Cerebellar nuclear complex (tissue), 1 donor: ENCODE measurements around the gene CENPF.
"Not testable (repeated sequence)": the region's sequence is repeated elsewhere in the genome, so short reads cannot be mapped to it uniquely, and the experiment has no call there.

Source experiments
- DNase-seq, 2 experiments: peaks; one replicate each; lab custom pipeline; 2025; lab: John Stamatoyannopoulos, UW

Gene CENPF

DNA sequence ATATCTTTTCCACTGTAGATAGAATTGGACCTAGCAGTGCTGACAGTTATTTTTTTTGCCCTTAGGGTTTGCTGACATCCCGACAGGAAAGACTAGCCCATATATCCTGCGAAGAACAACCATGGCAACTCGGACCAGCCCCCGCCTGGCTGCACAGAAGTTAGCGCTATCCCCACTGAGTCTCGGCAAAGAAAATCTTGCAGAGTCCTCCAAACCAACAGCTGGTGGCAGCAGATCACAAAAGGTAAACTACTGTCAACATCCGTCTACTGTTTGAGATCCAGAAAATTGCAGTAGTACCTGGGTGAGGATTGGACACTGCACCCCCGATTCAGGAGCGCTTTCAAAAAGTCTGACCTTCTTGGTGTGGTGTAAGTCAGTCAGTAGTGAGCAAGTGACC, 55.8 kb downstream of the CENPF start:
- DNase-seq, result no peak

DNA sequence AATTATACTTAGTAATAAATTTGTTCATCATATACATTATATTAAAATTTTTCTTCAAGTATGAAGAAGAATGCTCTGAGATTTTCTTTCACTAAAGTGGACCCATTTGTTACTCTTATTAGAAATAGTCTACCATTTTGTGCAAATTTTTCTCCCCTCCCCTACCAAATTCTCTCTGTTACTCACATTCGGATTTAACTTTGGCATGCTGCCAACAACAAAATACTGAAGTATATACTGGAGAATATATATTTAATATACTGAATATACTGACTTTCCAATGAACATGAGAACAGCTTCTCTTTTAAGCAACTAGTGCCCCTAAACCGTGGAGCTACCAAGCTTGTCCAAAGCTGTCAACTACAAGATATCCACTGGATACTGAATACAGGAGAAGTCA, 57.2 kb downstream of the CENPF start:
- DNase-seq, result no peak

GRCh38 chr1:214660900-214661299, 57.9 kb downstream of the CENPF start:
- DNase-seq, result no peak

DNA sequence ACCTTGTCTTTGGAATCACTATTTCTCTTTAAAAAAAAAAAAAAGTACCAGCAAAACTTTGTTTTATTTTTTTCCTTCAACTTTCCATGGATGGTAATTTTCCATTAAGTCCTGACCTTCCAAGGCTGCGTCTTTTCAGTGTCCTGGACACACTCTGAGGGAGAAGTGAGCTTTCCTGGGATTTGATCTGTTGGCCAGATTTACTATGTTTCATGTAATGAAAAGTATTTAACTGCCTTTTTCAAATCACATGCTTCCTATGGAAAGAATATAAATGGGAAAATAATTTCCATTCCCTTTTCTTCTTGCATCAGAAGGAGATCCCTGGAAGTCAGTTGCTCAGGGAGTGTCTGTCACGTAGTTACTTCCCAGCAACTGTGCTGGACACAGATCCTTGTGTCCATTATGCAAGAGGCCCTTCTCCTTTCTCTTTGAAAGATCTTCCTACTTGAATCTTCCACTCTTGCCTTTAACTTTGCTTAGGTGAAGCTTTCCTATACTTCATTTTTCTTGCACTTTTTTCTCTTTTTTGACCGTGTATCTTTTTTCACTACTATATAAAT, 59.3 kb downstream of the CENPF start:
- DNase-seq, result no peak

DNA sequence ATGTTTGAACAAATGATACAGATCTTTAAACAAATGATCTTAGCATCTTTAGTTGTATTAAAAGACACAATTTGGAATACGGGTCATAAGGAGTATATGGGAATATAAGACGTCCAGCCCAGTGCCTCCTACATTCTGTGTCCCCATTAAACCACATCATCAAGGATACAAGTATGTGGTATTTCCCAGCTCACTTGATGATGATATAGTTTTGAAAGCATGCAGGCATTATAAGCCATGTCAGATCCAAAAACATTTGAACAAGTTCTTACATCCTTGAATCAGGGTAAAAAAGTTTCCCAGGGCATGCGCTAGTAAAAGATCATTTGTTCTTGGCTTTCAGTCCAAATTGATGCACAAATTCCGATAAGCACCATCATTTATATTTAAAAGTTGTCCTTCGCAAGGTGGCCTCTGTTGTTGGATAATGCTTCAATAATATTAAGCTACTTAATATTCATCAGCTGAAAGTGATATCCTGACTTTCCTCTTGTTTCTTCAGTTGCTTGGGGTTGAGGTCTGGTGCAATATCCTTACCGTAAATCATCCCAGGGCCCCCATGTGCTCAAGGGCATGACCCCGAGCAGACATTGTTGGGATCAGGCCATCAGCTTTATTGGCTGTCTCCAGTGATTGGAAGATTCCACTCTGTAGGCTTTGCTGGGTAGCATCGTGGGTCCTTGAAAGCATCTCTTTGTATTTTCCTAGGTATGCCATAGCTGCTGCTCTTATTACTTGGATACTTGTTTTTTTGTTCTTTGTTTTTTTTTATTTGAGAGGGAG, 61.8 kb downstream of the CENPF start:
- DNase-seq, result no peak

DNA sequence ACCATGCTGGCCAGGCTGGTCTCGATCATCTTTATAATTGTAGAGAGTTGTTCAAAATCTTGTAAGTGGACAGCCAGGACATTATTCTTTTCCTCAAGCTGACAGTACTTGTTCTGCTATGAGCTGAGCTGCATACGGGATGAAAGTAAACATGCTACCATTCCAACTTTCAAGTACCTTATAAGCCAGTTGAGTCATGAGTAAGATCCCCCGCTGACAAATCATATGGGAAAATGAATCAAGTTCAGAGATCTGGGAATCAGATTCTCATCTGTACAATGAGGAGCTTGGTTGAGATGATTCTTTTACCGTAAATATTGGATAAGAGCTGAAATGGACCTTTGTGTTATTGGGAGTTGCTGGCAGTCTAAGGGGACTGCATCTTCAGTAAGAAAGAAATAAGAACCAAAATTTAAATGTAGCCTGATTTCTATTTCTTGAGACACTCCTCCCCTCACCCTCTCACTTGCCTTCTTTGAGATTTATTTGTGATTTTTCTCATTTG, 62.7 kb downstream of the CENPF start:
- DNase-seq, result no peak

- no peak for DNase-seq
Measured at GRCh38 chr1:214666674-214667073, 63.7 kb downstream of the CENPF start.

- no peak for DNase-seq
Measured at GRCh38 chr1:214670098-214670497, 67.1 kb downstream of the CENPF start.

- DNase-seq, result not testable (repeated sequence)
Measured at GRCh38 chr1:214673029-214673428, 70.0 kb downstream of the CENPF start.

- no peak for DNase-seq
Measured at GRCh38 chr1:214673576-214673975, 70.6 kb downstream of the CENPF start.

DNA sequence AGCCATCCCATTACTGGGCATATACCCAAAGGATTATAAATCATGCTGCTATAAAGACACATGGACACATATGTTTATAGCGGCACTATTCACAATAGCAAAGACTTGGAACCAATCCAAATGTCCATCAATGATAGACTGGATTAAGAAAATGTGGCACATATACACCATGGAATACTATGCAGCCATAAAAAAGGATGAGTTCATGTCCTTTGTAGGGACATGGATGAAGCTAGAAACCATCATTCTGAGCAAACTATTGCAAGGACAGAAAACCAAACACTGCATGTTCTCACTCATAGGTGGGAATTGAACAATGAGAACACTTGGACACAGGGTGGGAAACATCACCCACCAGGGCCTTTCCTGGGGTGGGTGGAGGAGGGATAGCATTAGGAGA, 72.5 kb downstream of the CENPF start:
- not testable (repeated sequence) for DNase-seq

GRCh38 chr1:214676747-214677146, 73.8 kb downstream of the CENPF start:
- DNase-seq, result no peak

DNA sequence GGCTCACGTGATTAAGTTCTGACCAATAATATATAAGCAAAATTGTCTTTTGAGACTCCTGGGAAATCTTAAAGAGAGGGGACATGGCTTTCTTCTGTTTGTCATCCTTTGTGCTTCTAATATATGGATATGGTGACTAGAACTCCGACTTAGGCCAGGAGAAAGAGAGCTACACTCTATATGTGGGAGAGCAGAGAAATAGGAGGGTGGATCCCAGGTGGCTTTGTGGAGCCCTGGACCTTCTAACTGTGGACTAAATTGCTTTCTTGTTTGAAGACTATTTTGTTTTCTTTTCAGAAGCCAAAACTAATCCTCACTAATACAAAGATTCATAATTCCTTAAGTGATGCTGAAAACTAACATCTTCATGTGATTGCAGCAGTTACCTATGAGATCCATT, 75.0 kb downstream of the CENPF start:
- DNase-seq, result no peak

- DNase-seq, result no peak
Measured at GRCh38 chr1:214678386-214678785, 75.4 kb downstream of the CENPF start.

DNA sequence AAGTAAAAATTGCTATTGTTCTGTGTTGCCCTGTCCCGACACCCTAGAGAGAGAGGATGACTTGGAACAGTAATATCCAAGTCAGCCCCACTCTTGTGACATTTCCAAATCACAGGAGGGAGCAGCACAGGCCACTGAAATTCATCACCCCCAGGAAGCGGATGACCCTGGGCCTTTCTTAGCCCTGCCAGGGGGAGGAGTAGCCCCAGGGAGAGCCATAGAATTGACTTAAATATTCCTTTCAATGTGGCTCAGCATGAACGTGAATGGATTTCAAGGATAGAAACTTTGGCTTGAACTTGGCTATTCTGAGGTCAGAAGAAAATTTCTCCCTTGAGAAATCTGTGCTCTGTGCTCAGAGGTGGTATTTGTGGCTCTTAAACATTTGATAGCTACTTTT, 80.6 kb downstream of the CENPF start:
- no peak for DNase-seq

DNA sequence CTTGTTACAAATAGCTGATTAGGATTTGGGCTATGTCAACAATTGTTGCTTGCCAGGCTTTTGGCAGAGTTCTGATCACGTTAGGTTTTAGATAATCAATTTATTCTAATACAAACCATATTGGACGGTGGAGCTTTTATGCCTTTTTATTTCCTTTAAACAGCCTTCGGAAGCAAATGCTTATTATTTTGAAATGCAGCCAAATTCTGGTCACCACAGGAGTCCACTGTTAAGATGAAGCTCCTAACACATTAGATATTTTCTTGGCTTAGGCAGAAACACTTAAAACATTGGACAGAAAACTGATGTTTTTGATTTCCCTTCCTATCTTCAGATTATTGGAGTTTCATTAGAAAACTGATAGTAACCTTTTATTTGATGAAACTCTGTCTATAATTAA, 82.9 kb downstream of the CENPF start:
- DNase-seq, result no peak

- DNase-seq, result no peak
Measured at GRCh38 chr1:214686497-214686896, 83.5 kb downstream of the CENPF start.

DNA sequence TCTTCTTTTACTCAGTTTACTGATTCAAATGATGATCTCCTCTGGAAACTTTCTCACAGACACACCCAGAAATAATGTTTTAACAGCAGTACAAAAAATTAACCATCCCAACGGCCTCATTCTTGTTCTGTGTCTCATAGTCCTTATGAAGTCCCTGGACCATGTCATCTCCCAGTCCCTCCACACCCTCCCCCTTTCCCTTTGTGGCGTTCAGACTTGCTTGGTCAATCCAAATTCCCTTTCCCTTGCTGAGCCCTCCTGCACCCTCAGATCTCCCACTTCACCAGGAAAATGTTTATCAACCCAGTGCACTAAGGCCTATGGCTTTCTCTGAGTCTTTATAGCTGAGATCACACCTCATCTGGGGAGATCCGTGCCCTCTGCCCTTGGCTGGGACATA, 85.9 kb downstream of the CENPF start:
- DNase-seq, result no peak

DNA sequence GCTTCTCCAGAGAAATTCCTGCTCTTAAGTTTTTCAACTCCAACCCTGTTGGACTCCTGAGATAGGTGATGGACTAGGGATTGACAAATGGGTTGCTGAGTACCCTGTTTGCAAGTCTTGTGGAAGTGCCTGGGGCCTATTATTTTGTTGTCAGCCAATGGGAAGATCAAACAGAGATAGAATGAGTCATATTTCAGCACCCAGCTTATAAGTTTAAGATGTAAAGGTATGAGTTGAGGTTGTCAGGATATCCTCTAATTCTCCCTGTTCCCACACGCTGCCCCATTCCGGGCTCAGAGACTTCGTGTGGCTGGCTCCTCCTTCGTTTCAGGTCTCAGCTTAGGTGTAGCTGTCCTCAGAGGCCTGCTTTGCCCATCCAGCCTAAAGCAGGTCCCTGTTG, 91.8 kb downstream of the CENPF start:
- no peak for DNase-seq

DNA sequence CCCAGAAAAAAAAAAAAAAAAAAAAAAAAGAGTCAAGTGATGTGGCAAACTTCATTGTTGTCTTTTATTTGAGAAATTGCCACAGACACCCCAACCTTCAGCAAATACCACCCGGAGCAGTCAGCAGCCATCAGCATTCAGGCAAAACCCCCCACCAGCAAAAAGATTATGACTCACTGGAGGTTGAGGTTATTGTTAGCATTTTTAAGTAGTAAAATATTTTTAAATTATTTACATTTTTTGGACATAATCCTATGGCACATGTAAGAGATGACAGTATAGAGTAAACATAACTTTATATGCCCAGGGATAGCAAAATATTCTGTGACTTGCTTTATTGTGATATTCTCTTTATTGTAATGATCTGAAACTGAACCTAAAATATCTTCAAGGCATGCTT, 95.6 kb downstream of the CENPF start:
- DNase-seq, result no peak

- no peak for DNase-seq
Measured at GRCh38 chr1:214700437-214700836, 97.4 kb downstream of the CENPF start.

DNA sequence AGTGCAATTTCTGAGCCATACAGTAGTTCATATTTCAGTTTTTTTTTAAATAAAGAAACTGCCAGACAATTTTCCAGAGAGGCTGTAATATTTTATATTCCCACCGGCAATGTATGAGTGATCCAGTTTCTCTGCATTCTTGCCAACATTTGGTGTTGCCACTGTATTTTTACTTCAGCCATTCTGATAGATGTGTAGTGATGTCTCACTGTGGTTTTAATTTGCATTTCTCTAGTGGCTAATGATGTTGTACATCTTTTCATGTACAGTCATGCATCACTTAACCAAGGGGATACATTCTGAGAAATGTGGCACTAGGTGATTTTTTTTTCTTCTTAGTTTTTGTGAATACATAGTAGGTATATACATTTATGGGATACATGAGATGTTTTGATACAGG, 99.6 kb downstream of the CENPF start:
- no peak for DNase-seq

DNA sequence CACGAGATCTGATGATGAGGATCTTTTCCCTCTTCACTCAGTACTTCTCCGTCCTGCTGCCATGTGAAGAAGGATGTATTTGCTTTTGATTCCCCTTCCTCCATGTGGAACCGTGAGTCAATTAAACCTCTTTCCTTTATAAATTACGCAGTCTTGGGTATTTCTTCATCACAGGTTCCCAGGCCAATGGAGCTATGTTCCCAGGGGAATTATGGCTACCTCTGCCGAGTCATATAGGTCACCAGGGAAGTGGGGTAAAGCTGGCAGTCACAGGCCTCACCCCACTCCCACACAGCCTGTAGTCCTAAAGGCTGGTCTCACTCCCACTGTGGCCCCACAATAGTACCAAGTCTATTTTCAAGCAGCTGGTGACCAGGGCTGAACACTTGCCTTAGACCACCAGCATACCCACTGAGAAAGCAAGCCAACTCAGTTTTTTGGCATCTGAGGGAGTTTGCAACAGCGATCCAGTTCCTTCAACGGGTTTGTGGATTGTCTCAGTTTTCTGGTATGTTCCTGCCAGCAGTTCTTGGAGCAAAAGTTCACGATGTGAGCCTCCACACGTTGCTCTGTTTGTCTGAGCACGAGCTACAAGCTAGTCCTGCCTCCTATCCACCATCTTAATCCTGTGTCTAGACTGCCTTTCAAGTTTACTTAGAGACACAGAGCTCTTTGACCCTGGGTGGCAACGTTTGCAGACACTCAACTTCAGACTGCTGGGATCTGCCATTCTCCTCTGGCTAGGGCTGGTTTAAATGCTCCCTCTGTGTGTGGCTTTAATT, 104.5 kb downstream of the CENPF start:
- no peak for DNase-seq
